Smooth muscle cell (in vitro differentiated cells): ENCODE measurements around the gene DENND4A. TPM values are rescaled to one million over a fixed set of nuclear protein-coding genes. Genes with fewer than 3 reads are reported as not detected.

ENCODE experiments used
- DNase-seq: peaks from one replicate; lab custom pipeline; 2025; ENCODE audit not compliant: unreplicated experiment; lab: John Stamatoyannopoulos, UW
- H2AFZ ChIP-seq: fragments of 200-600 bp; sonication (generic); 2 replicates; pipeline ENCODE4 v1.6.0; 2016; ENCODE audit warnings: antibody characterized with exemption, low read depth, mild to moderate bottlenecking
- H3F3A ChIP-seq: fragments of 200-600 bp; sonication (generic); 2 replicates; pipeline ENCODE4 v1.6.0; 2017; ENCODE audit warnings: antibody characterized with exemption, low read depth
- H3K27ac ChIP-seq: fragments of 200-600 bp; sonication (generic); 2 replicates; pipeline ENCODE4 v1.5.1; 2016; ENCODE audit warnings: low read depth, mild to moderate bottlenecking
- H3K27me3 ChIP-seq: fragments of 200-600 bp; sonication (generic); 2 replicates; pipeline ENCODE4 v1.6.1; 2016; ENCODE audit warnings: low read depth, mild to moderate bottlenecking
- H3K36me3 ChIP-seq: fragments of 200-600 bp; sonication (generic); 2 replicates; pipeline ENCODE4 v1.5.1; 2016; ENCODE audit warnings: low read depth
- H3K4me1 ChIP-seq: fragments of 200-600 bp; sonication (generic); 2 replicates; pipeline ENCODE4 v1.5.1; 2016; ENCODE audit warnings: low read depth
- H3K4me2 ChIP-seq: fragments of 200-600 bp; sonication (generic); 2 replicates; pipeline ENCODE4 v1.6.0; 2016; ENCODE audit warnings: mild to moderate bottlenecking
- H3K4me3 ChIP-seq: fragments of 200-600 bp; sonication (generic); 2 replicates; pipeline ENCODE4 v1.5.1; 2016; ENCODE audit warnings: mild to moderate bottlenecking
- H3K79me2 ChIP-seq: fragments of 200-600 bp; sonication (generic); 2 replicates; pipeline ENCODE4 v1.6.0; 2016; ENCODE audit warnings: low read depth, mild to moderate bottlenecking
- H3K9ac ChIP-seq: fragments of 200-600 bp; sonication (generic); 2 replicates; pipeline ENCODE4 v1.6.0; 2016; ENCODE audit warnings: low read depth
- H3K9me3 ChIP-seq: fragments of 200-600 bp; sonication (generic); replicated peaks from 2 replicates; pipeline ENCODE4 v1.5.1; 2016; ENCODE audit warnings: low read depth
- H4K20me1 ChIP-seq: fragments of 200-600 bp; sonication (generic); 2 replicates; pipeline ENCODE4 v1.6.0; 2016; ENCODE audit warnings: low read depth
- CTCF ChIP-seq: fragments of 200-600 bp; sonication (generic); IDR thresholded peaks from 2 replicates; pipeline ENCODE4 v1.5.1; 2017; ENCODE audit warnings: borderline replicate concordance, mild to moderate bottlenecking, antibody characterized with exemption; ENCODE audit not compliant: insufficient read depth, poor library complexity, severe bottlenecking
- WGBS: methylation state at CpG from one replicate; pipeline ENCODE4 v1.1.7; 2016; ENCODE audit warnings: low lambda C conversion rate; 5-methylcytosine and 5-hydroxymethylcytosine counted together
- polyA plus RNA-seq: library from polyadenylated mRNA; unstranded; fragments of >200 nt; fragmentation: Nextera tagmentation; extraction: Ambion mirVana; gene quantifications from 2 replicates; pipeline ENCODE4 v1.2.1, GENCODE V29; 2016
- total RNA-seq: library from RNA; depleted of rRNA; stranded (reverse); fragments of >200 nt; gene quantifications from 2 replicates; pipeline ENCODE4 v1.2.3, GENCODE V29; 2014

DENND4A gene
- total and polyA plus RNA-seq, 2 experiments from 2014 or later: 3.4 to 16.5 TPM

DNA sequence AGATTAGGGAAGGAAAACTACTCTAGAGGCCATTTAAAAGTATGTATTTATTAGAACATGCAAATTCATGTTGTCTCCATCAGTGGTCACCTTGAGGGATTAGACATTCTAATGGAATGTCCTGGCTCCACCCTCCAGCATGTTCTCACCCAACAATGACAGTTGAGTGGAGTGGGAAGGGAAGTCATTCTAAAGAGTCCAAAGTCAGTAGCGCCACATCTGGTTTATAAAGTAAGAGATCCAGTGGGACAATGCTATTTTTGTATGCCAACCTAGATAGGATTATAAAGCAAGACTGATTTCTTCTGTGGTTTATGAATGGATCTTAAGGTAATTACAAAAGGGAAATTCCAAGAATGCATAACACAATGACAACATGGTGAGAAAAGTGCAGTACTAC, 137.1 kb downstream of the DENND4A start:
- Histone ChIP-seq H3K79me2 (no peaks in the 10 kb centered on the region), H3K4me3 (no peak overlapping the region), H3K4me2 (no peak overlapping the region), H3K27ac (no peak overlapping the region), H3F3A (no peaks in the 10 kb centered on the region), H3K36me3 (no peaks in the 10 kb centered on the region), H3K27me3 (no peaks in the 10 kb centered on the region), H2AFZ (no peak overlapping the region), H3K9ac (no peak overlapping the region), H4K20me1 (no peaks in the 10 kb centered on the region), H3K9me3 (no peaks in the 10 kb centered on the region), H3K4me1 (no peaks in the 10 kb centered on the region)
- no peak for DNase-seq
- WGBS: 94% methylated on average over 1 of the region's 1 CpG
- TF ChIP-seq CTCF: no peak

DNA sequence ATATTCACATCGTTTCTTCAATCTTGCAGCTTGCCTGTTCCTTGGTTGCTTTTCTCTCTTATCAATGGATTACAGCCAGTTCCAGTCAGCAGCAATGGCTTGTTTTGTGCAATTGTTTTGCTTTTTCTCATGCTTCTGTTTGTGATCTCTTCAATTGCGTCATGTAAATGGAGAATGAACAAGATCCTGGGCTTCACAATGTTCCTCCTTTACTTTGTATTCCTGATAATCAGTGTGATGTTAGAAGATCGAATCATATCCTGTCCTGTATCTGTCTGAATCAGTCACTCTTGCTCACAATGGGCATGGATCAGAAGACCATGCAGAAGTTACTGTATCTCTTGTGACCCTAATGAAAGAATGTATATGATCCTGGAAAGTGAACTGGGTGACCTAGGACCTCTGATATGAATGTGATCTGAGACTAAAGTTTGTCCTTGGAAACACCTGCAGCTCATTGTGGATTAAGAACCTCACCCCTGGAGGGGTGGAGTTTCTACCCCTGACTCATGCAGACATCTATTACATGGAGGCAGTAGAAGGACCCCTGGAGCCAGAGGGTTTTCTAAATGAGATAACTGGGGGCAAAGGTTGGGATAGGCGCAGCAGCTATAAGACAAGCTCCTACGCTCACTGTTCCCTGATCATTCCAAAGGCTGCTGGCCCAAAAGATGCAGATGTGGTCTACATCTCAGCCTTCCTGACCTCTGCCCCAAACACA, 138.1 kb downstream of the DENND4A start:
- no peaks in the 10 kb centered on the region for H3K36me3 ChIP-seq
- H4K20me1 ChIP-seq: no peaks in the 10 kb centered on the region
- no peaks in the 10 kb centered on the region for H3K79me2 ChIP-seq
- no peak overlapping the region for H2AFZ ChIP-seq
- H3K4me1 ChIP-seq: no peaks in the 10 kb centered on the region
- no peak overlapping the region for H3K4me2 ChIP-seq
- H3K4me3 ChIP-seq: no peak overlapping the region
- H3K27ac ChIP-seq: no peak overlapping the region
- H3K9ac ChIP-seq: no peak overlapping the region
- no peak for TF ChIP-seq CTCF
- H3F3A ChIP-seq: no peaks in the 10 kb centered on the region
- H3K9me3 ChIP-seq: no peaks in the 10 kb centered on the region
- 91% methylated on average over 5 of the region's 5 CpGs for WGBS
- no peak for DNase-seq
- no peaks in the 10 kb centered on the region for H3K27me3 ChIP-seq

DNA sequence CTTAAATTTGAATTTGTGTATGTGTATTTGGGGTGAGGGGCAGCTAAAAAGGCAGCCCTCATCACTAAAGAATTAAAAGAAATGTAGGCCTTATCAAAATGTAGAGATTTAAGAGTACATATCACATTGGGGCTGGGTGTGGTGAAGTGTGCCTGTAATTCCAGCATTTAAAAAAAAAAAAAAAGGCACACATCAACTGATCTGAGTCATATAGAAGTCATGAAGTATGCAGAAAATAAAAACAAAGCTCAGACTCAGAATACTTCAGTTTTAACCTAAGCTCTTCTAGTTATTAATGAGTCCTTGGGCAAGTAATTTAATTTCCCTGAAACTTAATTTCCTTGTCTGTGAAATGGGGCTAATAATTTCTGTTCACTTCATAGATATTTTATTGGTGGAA, 138.8 kb downstream of the DENND4A start:
- H3K9ac ChIP-seq: no peak overlapping the region
- DNase-seq: no peak
- no peak overlapping the region for H3K4me2 ChIP-seq
- no peaks in the 10 kb centered on the region for H3K4me1 ChIP-seq
- no peak for TF ChIP-seq CTCF
- H2AFZ ChIP-seq: no peak overlapping the region
- H4K20me1 ChIP-seq: no peaks in the 10 kb centered on the region
- H3K4me3 ChIP-seq: no peak overlapping the region
- H3K9me3 ChIP-seq: no peaks in the 10 kb centered on the region
- no peak overlapping the region for H3K27ac ChIP-seq
- H3F3A ChIP-seq: no peaks in the 10 kb centered on the region
- no peaks in the 10 kb centered on the region for H3K36me3 ChIP-seq
- no peaks in the 10 kb centered on the region for H3K27me3 ChIP-seq
- no peaks in the 10 kb centered on the region for H3K79me2 ChIP-seq
